HFFc6 (cell line): ENCODE measurements around the gene IPO13. TPM values are rescaled to one million over a fixed set of nuclear protein-coding genes. Genes with fewer than 3 reads are reported as not detected.
A peak's percentile ranks its signal among the peaks of the same experiment; 100 is the strongest.

Experiments used
- DNase-seq: peaks from one replicate; pipeline ENCODE4 v3.0.0-alpha.2; 2018
- H3K27ac Mint-ChIP-seq: 2 replicates; pipeline ENCODE4 v1.8.0; 2020; ENCODE audit warnings: mild to moderate bottlenecking, mixed read lengths
- H3K27me3 Mint-ChIP-seq: 2 replicates; pipeline ENCODE4 v1.8.0; 2021; ENCODE audit warnings: mild to moderate bottlenecking, moderate library complexity, mixed read lengths; ENCODE audit not compliant: insufficient read depth
- H3K36me3 Mint-ChIP-seq: 2 replicates; pipeline ENCODE4 v1.8.0; 2021; ENCODE audit warnings: low read depth, mixed read lengths
- H3K4me1 Mint-ChIP-seq: 2 replicates; pipeline ENCODE4 v1.8.0; 2020; ENCODE audit warnings: low read depth, mixed read lengths
- H3K4me3 Mint-ChIP-seq: 2 replicates; pipeline ENCODE4 v1.8.0; 2020; ENCODE audit warnings: mild to moderate bottlenecking, moderate library complexity, mixed read lengths
- H3K9me3 Mint-ChIP-seq: 2 replicates; pipeline ENCODE4 v1.8.0; 2020; ENCODE audit warnings: mild to moderate bottlenecking, mixed read lengths
- CTCF ChIP-seq: fragments of 200-600 bp; sonication (generic); IDR thresholded peaks from 2 replicates; pipeline ENCODE4 v1.5.0; 2021; ENCODE audit warnings: antibody characterized with exemption, mild to moderate bottlenecking
- total RNA-seq, 6 experiments: library from RNA; stranded (reverse); fragmentation: NEBNext Ultra II Directional; extraction: Animal tissue kit (Norgen Biotek cat#: 25700); gene quantifications; 2 replicates in 1 of 6; 3 replicates in 5 of 6; pipeline ENCODE4 v1.2.3, GENCODE V29; 2021

The IPO13 gene
- total RNA-seq, 6 experiments from 2014 or later, result 24.0 to 27.8 (median 25.0) TPM

DNA sequence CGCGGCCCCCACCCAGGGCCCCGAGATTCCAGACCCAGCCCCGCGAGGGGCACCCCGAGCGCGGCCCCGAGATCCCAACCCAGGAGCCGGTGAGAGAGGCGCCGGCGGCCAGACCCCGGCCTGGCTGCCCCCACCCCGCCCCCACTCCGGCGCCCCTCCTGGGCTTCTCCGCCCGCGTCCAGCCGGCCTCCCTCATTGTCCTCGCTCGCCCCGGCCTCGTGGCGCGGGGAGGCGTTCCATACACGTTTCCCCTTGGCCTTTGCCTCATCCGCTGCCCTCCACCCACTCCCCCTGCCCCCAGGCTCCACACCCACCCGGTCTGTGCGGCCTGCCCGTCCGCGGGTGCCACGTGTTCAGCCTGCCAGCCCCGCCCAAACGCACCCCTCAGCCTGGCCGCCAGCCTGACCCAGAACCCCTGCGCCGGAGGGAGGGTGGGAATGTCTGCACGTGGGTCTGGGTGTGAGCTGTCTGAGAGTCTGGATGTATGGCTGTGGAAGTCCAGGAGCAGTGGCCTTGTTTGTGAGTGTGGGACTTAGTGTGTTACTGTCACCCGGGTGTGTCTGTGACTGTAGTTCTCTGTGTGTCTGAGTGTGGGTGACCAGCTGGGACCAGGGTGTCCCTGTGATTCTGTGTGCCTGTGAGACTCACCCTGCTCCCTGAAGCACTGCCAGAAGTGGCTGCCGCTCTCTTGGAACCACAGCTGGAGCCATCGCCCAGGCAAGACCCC lies 32.9 kb downstream of the IPO13 start:
- no peak for TF ChIP-seq CTCF
- H3K36me3 Mint-ChIP-seq, result peaks cover 46% of the 10 kb centered on the region
- peak overlapping the region; percentile 92 for H3K4me3 Mint-ChIP-seq
- peaks cover 54% of the 10 kb centered on the region for H3K4me1 Mint-ChIP-seq
- DNase-seq, result peak; percentile 43
- H3K27ac Mint-ChIP-seq, result peak overlapping the region; percentile 87
- H3K27me3 Mint-ChIP-seq, result peaks cover 6% of the 10 kb centered on the region
- H3K9me3 Mint-ChIP-seq, result no peaks in the 10 kb centered on the region

- Mint-ChIP-seq H3K4me1 (peaks cover 55% of the 10 kb centered on the region), H3K27ac (peak overlapping the region; percentile 87), H3K4me3 (peak overlapping the region; percentile 92), H3K9me3 (no peaks in the 10 kb centered on the region), H3K36me3 (peaks cover 48% of the 10 kb centered on the region), H3K27me3 (peaks cover 6% of the 10 kb centered on the region)
- DNase-seq, result no peak
- no peak for TF ChIP-seq CTCF
Measured at GRCh38 chr1:43980255-43981134, 33.7 kb downstream of the IPO13 start.

DNA sequence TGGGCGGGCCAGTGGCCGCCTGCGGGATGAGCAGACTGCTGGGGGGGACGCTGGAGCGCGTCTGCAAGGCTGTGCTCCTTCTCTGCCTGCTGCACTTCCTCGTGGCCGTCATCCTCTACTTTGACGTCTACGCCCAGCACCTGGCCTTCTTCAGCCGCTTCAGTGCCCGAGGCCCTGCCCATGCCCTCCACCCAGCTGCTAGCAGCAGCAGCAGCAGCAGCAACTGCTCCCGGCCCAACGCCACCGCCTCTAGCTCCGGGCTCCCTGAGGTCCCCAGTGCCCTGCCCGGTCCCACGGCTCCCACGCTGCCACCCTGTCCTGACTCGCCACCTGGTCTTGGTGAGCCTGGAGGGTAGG lies 34.4 kb downstream of the IPO13 start:
- Mint-ChIP-seq H3K27ac (no peak overlapping the region), H3K4me1 (peaks cover 57% of the 10 kb centered on the region), H3K36me3 (peaks cover 53% of the 10 kb centered on the region), H3K4me3 (no peak overlapping the region; the same call in 1 of the 2 replicates), H3K9me3 (no peaks in the 10 kb centered on the region), H3K27me3 (peaks cover 6% of the 10 kb centered on the region)
- no peak for TF ChIP-seq CTCF
- DNase-seq, result no peak

DNA sequence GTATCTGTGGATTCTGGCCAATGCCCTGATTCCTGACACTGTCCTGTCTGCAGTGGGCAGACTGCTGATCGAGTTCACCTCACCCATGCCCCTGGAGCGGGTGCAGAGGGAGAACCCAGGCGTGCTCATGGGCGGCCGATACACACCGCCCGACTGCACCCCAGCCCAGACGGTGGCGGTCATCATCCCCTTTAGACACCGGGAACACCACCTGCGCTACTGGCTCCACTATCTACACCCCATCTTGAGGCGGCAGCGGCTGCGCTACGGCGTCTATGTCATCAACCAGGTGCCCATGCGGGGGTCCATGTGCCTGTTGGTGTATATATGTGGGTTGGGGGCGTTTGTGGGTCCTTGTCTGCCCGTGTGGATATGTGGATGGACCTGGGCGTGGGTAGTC lies 34.9 kb downstream of the IPO13 start:
- H3K27ac Mint-ChIP-seq, result no peak overlapping the region
- no peaks in the 10 kb centered on the region for H3K9me3 Mint-ChIP-seq
- no peak overlapping the region for H3K4me3 Mint-ChIP-seq
- no peak for TF ChIP-seq CTCF
- peaks cover 57% of the 10 kb centered on the region for H3K4me1 Mint-ChIP-seq
- H3K36me3 Mint-ChIP-seq, result peaks cover 48% of the 10 kb centered on the region
- no peak for DNase-seq
- peaks cover 6% of the 10 kb centered on the region for H3K27me3 Mint-ChIP-seq

DNA sequence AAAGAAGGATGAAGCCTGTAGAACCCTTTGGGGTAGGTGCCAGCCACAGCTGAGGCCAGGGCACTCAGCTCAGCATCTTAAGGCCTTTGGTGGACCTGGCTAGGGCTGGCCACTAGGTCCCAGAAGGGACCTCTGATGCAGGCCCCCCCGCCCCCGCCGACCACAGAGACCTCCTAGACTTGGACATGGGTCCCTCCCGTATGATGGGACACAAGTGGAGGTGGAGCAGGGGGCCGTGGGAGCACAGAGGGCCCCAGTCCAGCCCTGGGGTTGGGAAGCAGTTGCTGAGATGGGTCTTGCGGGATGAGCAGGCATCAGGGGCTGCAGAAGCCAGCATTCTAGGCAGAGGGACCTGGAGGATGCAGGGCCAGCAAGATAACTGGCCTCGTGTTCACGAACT lies 35.5 kb downstream of the IPO13 start:
- no peaks in the 10 kb centered on the region for H3K9me3 Mint-ChIP-seq
- peaks cover 42% of the 10 kb centered on the region for H3K36me3 Mint-ChIP-seq
- H3K27me3 Mint-ChIP-seq, result peaks cover 6% of the 10 kb centered on the region
- no peak overlapping the region for H3K4me3 Mint-ChIP-seq
- H3K4me1 Mint-ChIP-seq, result peaks cover 57% of the 10 kb centered on the region
- TF ChIP-seq CTCF, result no peak
- no peak for DNase-seq
- H3K27ac Mint-ChIP-seq, result no peak overlapping the region
